Testis (tissue), 2 donors: ENCODE data around the gene CLPX.

Source experiments
- CTCF ChIP-seq, 3 experiments: fragments of 450-650 bp in 2 of 3; fragments of 200-600 bp in 1 of 3; sonication (generic) in 1 of 3; IDR thresholded peaks; one replicate each; pipeline ENCODE4 v1.5.1; 2016 to 2019; ENCODE audit warnings: antibody characterized with exemption in 3 of 3, mild to moderate bottlenecking in 2 of 3, moderate library complexity in 1 of 3
- POLR2A ChIP-seq: fragments of 450-650 bp; IDR thresholded peaks from one replicate; pipeline ENCODE4 v1.6.1; 2017; ENCODE audit warnings: antibody characterized with exemption, mild to moderate bottlenecking, moderate library complexity

GRCh38 chr15:65189102-65189740, 4.1 kb upstream of the CLPX start:
- TF ChIP-seq CTCF (IDR thresholded peaks at IDR 0.05) (peak; percentile 58 to 64 (median 64)), POLR2A (no peak)
